Thoracic aorta (tissue), 2 donors: ENCODE data around the gene BPIFA3. TPM values are rescaled to one million over a fixed set of nuclear protein-coding genes. Genes with fewer than 3 reads are reported as not detected.

Experiments used
- ATAC-seq: fragments of 150-250 bp; one replicate; pipeline ENCODE4 v1.8.0; 2017; ENCODE audit warnings: low read depth; ENCODE audit not compliant: insufficient number of reproducible peaks, low FRiP score
- DNase-seq: peaks from one replicate; pipeline ENCODE4 v3.0.0-alpha.2; 2020; ENCODE audit warnings: low spot score
- H3K27ac ChIP-seq, 2 donors: fragments of 200-600 bp; sonication (generic); 1 replicate in 1 of 2; 2 replicates in 1 of 2; pipeline ENCODE4 v1.5.1; 2016; ENCODE audit warnings: mild to moderate bottlenecking in 2 of 2, moderate library complexity in 2 of 2
- H3K27me3 ChIP-seq: fragments of 200-600 bp; sonication (generic); replicated peaks from 2 replicates; pipeline ENCODE4 v1.6.0; 2016; ENCODE audit warnings: mild to moderate bottlenecking; ENCODE audit not compliant: insufficient read depth
- H3K36me3 ChIP-seq: fragments of 200-600 bp; sonication (generic); one replicate; pipeline ENCODE4 v1.5.1; 2016
- H3K4me1 ChIP-seq, 2 donors: fragments of 200-600 bp; sonication (generic); 1 replicate in 1 of 2; 2 replicates in 1 of 2; pipeline versions ENCODE4 v1.5.1 to v1.6.0; 2016; ENCODE audit warnings: low read depth in 2 of 2, mild to moderate bottlenecking in 1 of 2; ENCODE audit not compliant: control insufficient read depth in 1 of 2
- H3K4me3 ChIP-seq: fragments of 200-600 bp; sonication (generic); 2 replicates; pipeline ENCODE4 v1.5.1; 2016; ENCODE audit warnings: mild to moderate bottlenecking
- H3K9me3 ChIP-seq: fragments of 200-600 bp; sonication (generic); 2 replicates; pipeline ENCODE4 v1.5.1; 2016
- total RNA-seq, 2 donors: library from RNA; depleted of rRNA; stranded (reverse); fragments of >200 nt; gene quantifications; one replicate each; pipeline versions ENCODE4 v1.1.0 to v1.2.3, GENCODE V29; 2016
- TF ChIP-seq, protein P1 (sequence below): fragments of 200-600 bp; sonication (generic); IDR thresholded peaks from one replicate; pipeline ENCODE4 v1.5.1; 2019; ENCODE audit warnings: antibody characterized with exemption

The BPIFA3 gene
- total RNA-seq, 2 donors from 2014 or later, result not detected

DNA sequence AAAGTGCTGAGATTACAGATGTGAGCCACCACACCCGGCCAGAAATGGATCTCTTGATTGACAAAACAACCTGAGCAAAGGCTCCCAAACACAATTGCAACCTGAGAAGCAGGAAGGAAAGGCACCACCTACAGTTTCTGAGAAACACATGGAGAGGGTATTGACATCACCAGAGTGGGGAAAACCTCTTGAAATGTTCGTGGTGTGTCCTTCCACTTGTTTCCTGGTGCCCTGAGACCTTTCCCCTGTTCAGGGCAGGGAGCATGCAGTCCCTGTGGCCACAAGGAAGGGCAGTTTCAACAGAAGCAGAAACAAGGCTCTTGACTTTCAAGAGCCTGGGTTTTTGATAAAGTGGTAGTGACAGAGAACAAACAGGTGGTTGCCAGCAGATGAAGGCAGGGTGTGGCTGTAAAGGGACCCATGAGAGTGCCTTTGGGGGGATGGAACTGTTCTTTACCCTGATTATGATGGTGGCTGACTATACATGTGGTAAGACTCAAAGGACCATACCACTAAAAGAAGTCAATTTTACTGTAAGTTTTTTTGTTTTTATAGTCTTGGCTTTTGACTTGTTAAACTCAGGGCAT lies 15.4 kb downstream of the BPIFA3 start:
- ATAC-seq, result no peak
- no peaks in the 10 kb centered on the region for H3K36me3 ChIP-seq
- no peak for DNase-seq
- TF ChIP-seq, protein P1, sequence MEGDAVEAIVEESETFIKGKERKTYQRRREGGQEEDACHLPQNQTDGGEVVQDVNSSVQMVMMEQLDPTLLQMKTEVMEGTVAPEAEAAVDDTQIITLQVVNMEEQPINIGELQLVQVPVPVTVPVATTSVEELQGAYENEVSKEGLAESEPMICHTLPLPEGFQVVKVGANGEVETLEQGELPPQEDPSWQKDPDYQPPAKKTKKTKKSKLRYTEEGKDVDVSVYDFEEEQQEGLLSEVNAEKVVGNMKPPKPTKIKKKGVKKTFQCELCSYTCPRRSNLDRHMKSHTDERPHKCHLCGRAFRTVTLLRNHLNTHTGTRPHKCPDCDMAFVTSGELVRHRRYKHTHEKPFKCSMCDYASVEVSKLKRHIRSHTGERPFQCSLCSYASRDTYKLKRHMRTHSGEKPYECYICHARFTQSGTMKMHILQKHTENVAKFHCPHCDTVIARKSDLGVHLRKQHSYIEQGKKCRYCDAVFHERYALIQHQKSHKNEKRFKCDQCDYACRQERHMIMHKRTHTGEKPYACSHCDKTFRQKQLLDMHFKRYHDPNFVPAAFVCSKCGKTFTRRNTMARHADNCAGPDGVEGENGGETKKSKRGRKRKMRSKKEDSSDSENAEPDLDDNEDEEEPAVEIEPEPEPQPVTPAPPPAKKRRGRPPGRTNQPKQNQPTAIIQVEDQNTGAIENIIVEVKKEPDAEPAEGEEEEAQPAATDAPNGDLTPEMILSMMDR, result no peak
- no peaks in the 10 kb centered on the region for H3K27me3 ChIP-seq
- H3K27ac ChIP-seq, result no peak overlapping the region
- no peaks in the 10 kb centered on the region for H3K9me3 ChIP-seq
- no peaks in the 10 kb centered on the region for H3K4me1 ChIP-seq
- H3K4me3 ChIP-seq, result no peak overlapping the region

DNA sequence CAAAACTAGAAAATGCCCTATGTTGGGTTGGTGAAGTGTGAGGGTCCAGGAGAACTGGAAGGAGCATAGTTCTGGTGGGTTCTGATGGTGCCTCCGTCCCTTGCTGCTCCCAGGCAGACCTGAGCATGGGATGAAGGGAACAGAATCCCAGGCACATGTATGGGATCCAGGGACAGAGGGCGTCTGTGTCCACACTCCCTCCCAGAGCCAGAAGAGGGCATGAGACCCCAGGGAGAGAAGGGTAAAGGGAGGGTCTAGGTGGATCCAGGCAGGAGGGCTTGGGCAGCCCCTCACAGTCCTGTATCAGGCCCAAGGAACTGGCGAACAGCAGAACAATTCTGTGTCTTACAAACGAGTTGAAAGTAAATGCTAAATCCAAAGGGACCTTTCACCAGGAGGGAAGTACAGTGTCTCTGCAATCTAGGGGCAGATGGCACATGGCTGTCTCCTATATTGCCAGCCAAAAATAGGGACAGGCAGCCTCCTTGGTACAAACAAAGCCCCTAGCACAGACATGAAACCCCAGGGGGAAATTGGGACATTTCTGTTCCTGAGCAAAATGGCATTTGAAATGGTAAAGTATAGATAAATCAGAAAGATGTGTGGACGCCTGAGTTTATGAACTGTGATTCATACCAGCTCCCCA lies 16.1 kb downstream of the BPIFA3 start:
- Histone ChIP-seq H3K9me3 (no peaks in the 10 kb centered on the region), H3K4me3 (no peak overlapping the region), H3K4me1 (no peaks in the 10 kb centered on the region), H3K36me3 (no peaks in the 10 kb centered on the region), H3K27ac (no peak overlapping the region), H3K27me3 (no peaks in the 10 kb centered on the region)
- ATAC-seq (no peak), DNase-seq (no peak)
- TF ChIP-seq, protein P1, result no peak

DNA sequence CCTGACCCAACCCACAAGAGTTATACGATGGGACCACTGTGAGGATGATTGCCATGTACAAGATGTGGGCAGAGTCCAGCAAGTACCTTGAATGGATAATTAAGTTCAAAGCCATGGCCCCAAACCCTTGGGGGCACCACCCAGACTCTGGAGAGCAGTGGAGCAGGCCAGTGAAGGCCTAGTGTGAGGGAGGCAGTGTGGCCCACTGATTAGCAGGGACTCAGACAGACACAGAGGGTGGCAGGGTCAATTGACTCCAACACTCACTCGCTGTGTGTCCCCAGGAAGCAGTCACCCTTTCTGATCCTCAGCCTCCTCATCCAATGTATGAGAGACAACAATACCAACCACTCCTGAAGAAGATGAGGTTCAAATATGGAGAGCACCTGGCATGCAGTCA lies 16.9 kb downstream of the BPIFA3 start:
- Histone ChIP-seq H3K36me3 (no peaks in the 10 kb centered on the region), H3K27ac (no peak overlapping the region), H3K27me3 (no peaks in the 10 kb centered on the region), H3K9me3 (no peaks in the 10 kb centered on the region), H3K4me1 (no peaks in the 10 kb centered on the region), H3K4me3 (no peak overlapping the region)
- TF ChIP-seq, protein P1, result no peak
- DNase-seq (no peak), ATAC-seq (no peak)

DNA sequence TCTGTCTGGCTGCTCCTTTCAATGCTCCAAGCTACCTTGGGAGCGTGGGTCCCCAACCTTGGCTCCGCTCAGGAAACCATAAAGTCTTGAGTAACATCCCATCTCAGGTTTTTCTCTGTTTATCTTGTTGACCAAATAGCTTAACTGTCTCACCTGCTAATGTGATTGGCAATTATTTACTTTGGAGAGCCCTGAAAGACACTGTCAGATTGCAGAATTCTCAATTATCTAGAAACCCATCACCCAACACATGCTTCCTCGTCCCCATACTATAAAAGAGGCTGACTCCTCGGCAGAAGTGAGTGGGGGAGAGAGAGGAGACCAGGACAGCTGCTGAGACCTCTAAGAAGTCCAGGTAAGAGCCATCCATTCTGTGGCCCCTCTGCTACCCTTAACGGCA lies 18.5 kb downstream of the BPIFA3 start, which contains the start of gene BPIFA1:
Gene BPIFA1 (plus strand): TSS at position 301 of the 400 bp plus-strand sequence. CDS start 1,716 bp downstream, outside the sequence.
- no peak within 1 kb of the TSS for H3K4me3 ChIP-seq
- no peaks in the 10 kb centered on the region for H3K9me3 ChIP-seq
- no peaks in the 10 kb centered on the region for H3K27me3 ChIP-seq
- ATAC-seq (no peak), DNase-seq (no peak)
- no peaks in the 10 kb centered on the region for H3K36me3 ChIP-seq
- TF ChIP-seq, protein P1, result no peak
- no peak within 1 kb of the TSS for H3K27ac ChIP-seq
- H3K4me1 ChIP-seq, result no peaks in the 10 kb centered on the region

DNA sequence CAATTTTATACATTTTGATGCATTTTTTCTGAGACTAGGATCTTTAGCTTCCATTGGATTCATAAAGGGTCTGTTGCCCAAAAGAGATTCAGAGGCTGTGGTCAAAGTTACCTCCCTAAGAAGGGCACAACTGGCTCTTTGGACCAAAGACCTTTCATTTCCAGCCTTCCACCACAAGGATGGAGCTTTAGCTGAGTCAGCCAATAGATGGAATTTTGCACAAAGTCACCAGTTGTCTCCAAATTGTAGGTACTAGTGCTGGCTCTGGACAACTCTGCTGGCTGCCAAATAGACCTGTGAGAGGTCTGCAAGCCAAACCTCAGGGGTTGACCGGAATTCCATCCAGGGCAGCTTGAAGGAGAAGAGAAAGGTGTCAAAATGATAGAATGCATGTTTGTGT lies 19.2 kb downstream of the BPIFA3 start:
- H3K4me3 ChIP-seq, result no peak overlapping the region
- ATAC-seq, result no peak
- no peaks in the 10 kb centered on the region for H3K9me3 ChIP-seq
- H3K4me1 ChIP-seq, result no peaks in the 10 kb centered on the region
- H3K27me3 ChIP-seq, result no peaks in the 10 kb centered on the region
- no peak overlapping the region for H3K27ac ChIP-seq
- TF ChIP-seq, protein P1, result no peak
- no peaks in the 10 kb centered on the region for H3K36me3 ChIP-seq
- DNase-seq, result no peak
